Ishikawa (cell line): ENCODE measurements around the gene DENND1A.

Source experiments
- RAD21 ChIP-seq: IDR thresholded peaks from 2 replicates; pipeline ENCODE4 v1.6.1; 2012; ENCODE audit warnings: low read depth
- REST ChIP-seq: IDR thresholded peaks from 2 replicates; pipeline ENCODE4 v1.6.1; 2012; ENCODE audit warnings: low read depth, mild to moderate bottlenecking
- TF ChIP-seq, protein P1 (sequence below): IDR thresholded peaks from 2 replicates; pipeline ENCODE4 v1.6.1; 2012

DNA sequence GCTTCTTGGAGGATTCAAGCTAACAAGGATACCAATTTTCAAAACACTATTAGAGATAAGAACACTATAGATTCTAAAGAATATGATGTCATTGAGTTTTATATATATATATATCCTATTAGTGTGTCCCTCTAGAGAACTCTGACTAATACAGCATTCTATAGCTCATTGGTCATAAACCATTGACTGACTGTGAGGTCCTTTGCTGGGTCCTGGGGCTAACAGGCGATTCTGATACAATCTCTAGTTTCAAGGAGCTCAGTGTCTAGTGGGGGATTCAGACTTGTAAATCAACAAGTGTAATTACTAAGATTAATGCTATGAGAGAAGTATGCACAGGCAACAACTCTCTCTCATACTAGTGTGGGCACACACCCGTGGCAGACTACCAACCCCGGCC, 234.5 kb downstream of the DENND1A start:
- TF ChIP-seq RAD21 (no peak), REST (no peak)
- TF ChIP-seq, protein P1, sequence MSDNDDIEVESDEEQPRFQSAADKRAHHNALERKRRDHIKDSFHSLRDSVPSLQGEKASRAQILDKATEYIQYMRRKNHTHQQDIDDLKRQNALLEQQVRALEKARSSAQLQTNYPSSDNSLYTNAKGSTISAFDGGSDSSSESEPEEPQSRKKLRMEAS = no peak
